Activated naive CD4-positive, alpha-beta T cell treated with Interleukin-2 at 50 U/mL for 16 hours (primary cell): Measurements from ENCODE around the gene FTSJ3.

Experiments used
- DNase-seq: peaks from one replicate; pipeline ENCODE4 v3.0.0-alpha.2; 2020

Gene FTSJ3

GRCh38 chr17:63783522-63783921 lies 43.9 kb downstream of the FTSJ3 start:
- no peak for DNase-seq

- no peak for DNase-seq
These were observed 46.5 kb downstream of the FTSJ3 start for GRCh38 chr17:63780928-63781327.

GRCh38 chr17:63780507-63780906 lies 47.0 kb downstream of the FTSJ3 start:
- DNase-seq: no peak

- no peak for DNase-seq
These were observed 52.0 kb downstream of the FTSJ3 start for GRCh38 chr17:63775420-63775819.

GRCh38 chr17:63774969-63775265 lies 52.5 kb downstream of the FTSJ3 start:
- DNase-seq: no peak

- peak; percentile 92 for DNase-seq
These were observed 53.1 kb downstream of the FTSJ3 start, which contains the start of gene DDX42 for GRCh38 chr17:63774141-63774968. TSS of gene DDX42 (plus strand) at chr17:63774170. CDS start at chr17:63787050, 12,880 bp downstream.

- peak; percentile 99 for DNase-seq
These were observed 54.0 kb downstream of the FTSJ3 start, which contains the start of gene CCDC47 for GRCh38 chr17:63773272-63774140. TSS of gene CCDC47 (minus strand) at chr17:63773597. CDS start at chr17:63766175, 7,422 bp downstream.

- no peak for DNase-seq
These were observed 54.6 kb downstream of the FTSJ3 start for GRCh38 chr17:63772801-63773271.
